ENCODE results near the gene NLRP6.

NLRP6 gene

GRCh38 chr11:291281-292210 is 13.3 kb downstream of the NLRP6 start:
- DNase-seq (ENCODE audit: insufficient read length) (no peak), FAIRE-seq (no peak)
- TF ChIP-seq POLR2AphosphoS5 (IDR thresholded peaks at IDR 0.05; ENCODE audit: low read depth, low read length): no peak
- TF ChIP-seq TAF1 (IDR thresholded peaks at IDR 0.05; ENCODE audit: borderline replicate concordance, low read depth, low read length): no peak
- no peak for TF ChIP-seq POLR2A (IDR thresholded peaks at IDR 0.05; ENCODE audit: low read depth, low read length)

GRCh38 chr11:292211-293121 is 14.3 kb downstream of the NLRP6 start:
- FAIRE-seq (no peak), DNase-seq (ENCODE audit: insufficient read length) (no peak)
- TF ChIP-seq TAF1 (IDR thresholded peaks at IDR 0.05; ENCODE audit: borderline replicate concordance, low read depth, low read length): no peak
- TF ChIP-seq POLR2AphosphoS5 (IDR thresholded peaks at IDR 0.05; ENCODE audit: low read depth, low read length): no peak
- no peak for TF ChIP-seq POLR2A (IDR thresholded peaks at IDR 0.05; ENCODE audit: low read depth, low read length)

DNA sequence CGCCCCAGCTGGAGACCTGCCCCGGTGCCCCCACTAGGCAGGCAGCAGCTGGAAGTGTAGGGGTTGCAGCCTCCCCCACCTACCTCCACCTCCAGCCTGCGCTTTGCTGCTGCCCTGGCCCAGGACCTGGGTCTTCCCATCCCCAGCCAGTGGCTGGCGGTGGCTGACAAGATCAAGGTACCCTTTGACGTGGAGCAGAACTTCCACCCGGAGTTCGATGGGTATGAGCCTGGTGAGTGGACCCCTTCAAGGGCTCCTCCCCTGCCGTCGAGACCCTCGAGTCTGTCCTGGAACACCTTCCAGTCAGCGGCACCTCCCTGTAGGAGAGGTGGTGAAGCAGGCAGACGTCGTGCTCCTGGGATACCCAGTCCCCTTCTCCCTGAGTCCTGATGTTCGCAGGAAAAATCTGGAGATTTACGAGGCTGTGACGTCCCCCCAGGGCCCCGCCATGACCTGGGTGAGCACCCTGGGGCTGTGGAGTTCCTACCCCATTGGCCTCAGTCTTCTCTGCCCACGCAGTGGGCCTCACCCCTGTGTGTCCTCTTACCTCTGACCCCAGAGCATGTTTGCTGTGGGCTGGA is 15.2 kb downstream of the NLRP6 start:
- no peak for DNase-seq (ENCODE audit: insufficient read length)
- TF ChIP-seq TAF1 (IDR thresholded peaks at IDR 0.05; ENCODE audit: borderline replicate concordance, low read depth, low read length) (no peak), POLR2A (IDR thresholded peaks at IDR 0.05; ENCODE audit: low read depth, low read length) (no peak), POLR2AphosphoS5 (IDR thresholded peaks at IDR 0.05; ENCODE audit: low read depth, low read length) (no peak)
- FAIRE-seq: no peak

DNA sequence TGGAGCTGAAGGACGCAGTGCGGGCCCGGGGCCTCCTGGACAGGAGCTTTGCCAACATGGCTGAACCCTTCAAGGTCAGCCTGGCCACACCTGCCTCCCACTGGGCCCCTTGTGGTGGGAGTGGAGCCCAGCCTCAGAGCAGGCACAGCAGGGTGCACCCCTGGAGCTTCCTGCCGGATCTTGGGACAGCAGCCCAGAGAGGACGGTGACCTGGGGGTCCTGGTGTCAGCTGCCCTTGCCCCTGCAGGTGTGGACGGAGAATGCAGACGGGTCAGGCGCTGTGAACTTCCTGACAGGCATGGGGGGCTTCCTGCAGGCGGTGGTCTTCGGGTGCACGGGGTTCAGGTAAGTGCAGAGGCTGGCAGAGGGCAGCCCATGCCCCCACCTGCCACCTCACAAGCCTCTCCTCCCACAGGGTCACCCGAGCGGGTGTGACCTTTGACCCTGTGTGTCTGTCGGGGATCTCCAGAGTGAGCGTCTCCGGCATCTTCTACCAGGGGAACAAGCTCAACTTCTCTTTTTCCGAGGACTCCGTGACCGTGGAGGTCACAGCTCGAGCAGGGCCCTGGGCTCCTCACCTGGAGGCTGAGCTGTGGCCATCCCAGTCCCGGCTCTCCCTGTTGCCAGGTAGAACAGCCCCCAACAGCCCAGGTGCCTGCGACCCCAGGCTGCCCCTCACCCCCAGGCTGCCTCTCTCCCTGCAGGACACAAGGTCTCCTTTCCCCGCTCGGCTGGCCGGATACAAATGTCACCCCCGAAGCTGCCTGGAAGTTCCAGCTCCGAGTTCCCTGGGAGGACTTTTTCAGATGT is 15.8 kb downstream of the NLRP6 start:
- no peak for DNase-seq (ENCODE audit: insufficient read length)
- no peak for TF ChIP-seq POLR2AphosphoS5 (IDR thresholded peaks at IDR 0.05; ENCODE audit: low read depth, low read length)
- no peak for TF ChIP-seq POLR2A (IDR thresholded peaks at IDR 0.05; ENCODE audit: low read depth, low read length)
- no peak for TF ChIP-seq TAF1 (IDR thresholded peaks at IDR 0.05; ENCODE audit: borderline replicate concordance, low read depth, low read length)
- FAIRE-seq: no peak

GRCh38 chr11:294780-295179 is 16.6 kb downstream of the NLRP6 start:
- TF ChIP-seq POLR2A (IDR thresholded peaks at IDR 0.05; ENCODE audit: low read depth, low read length) (no peak), POLR2AphosphoS5 (IDR thresholded peaks at IDR 0.05; ENCODE audit: low read depth, low read length) (no peak), TAF1 (IDR thresholded peaks at IDR 0.05; ENCODE audit: borderline replicate concordance, low read depth, low read length) (no peak)
- no peak for DNase-seq (ENCODE audit: insufficient read length)
- no peak for FAIRE-seq

DNA sequence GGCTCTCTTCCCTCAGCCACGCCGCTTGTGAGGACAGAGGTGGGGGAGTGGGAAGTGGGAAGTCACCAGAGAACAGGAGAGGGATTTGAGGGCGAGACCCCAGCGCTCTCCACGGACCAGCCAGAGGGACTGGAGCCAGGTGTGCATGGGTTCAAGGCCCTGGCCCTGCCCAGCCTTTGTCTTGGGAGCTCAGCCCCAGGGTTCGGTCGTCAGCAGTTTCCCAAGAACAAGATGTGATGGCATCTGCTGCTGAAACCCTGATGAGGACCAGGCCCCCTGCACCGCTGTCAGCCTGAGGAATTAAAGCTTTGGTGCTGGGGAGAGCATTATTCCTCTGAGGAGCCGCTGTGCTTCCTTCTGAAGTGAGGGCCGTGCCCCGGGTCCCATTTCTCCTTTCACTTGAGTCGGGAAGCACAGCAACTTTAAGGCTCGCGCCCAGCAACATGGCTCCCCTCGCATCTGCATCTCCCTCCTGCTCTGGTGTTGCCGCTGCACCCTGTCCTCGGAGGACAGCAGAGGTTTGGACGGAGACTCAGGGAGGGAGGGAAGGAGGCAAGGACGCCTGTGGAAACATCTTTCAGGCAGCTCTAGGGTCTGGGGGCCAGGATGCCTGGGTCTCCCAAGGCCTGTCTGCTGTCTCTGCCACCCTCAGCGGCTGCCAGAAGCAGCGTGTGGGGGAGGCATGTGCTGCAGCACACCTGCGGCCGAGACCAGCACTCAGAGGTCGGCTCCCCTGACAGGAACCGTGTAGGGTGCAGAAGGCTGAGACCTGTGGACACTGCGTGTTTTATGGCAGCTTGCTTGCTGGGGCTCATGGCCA is 17.4 kb downstream of the NLRP6 start:
- TF ChIP-seq POLR2AphosphoS5 (IDR thresholded peaks at IDR 0.05; ENCODE audit: low read depth, low read length) (no peak), TAF1 (IDR thresholded peaks at IDR 0.05; ENCODE audit: borderline replicate concordance, low read depth, low read length) (no peak), POLR2A (IDR thresholded peaks at IDR 0.05; ENCODE audit: low read depth, low read length) (no peak)
- no peak for FAIRE-seq
- DNase-seq (ENCODE audit: insufficient read length): no peak

GRCh38 chr11:296171-297050 is 18.2 kb downstream of the NLRP6 start:
- DNase-seq (ENCODE audit: insufficient read length) (no peak), FAIRE-seq (no peak)
- no peak for TF ChIP-seq POLR2A (IDR thresholded peaks at IDR 0.05; ENCODE audit: low read depth, low read length)
- no peak for TF ChIP-seq TAF1 (IDR thresholded peaks at IDR 0.05; ENCODE audit: borderline replicate concordance, low read depth, low read length)
- TF ChIP-seq POLR2AphosphoS5 (IDR thresholded peaks at IDR 0.05; ENCODE audit: low read depth, low read length): no peak

DNA sequence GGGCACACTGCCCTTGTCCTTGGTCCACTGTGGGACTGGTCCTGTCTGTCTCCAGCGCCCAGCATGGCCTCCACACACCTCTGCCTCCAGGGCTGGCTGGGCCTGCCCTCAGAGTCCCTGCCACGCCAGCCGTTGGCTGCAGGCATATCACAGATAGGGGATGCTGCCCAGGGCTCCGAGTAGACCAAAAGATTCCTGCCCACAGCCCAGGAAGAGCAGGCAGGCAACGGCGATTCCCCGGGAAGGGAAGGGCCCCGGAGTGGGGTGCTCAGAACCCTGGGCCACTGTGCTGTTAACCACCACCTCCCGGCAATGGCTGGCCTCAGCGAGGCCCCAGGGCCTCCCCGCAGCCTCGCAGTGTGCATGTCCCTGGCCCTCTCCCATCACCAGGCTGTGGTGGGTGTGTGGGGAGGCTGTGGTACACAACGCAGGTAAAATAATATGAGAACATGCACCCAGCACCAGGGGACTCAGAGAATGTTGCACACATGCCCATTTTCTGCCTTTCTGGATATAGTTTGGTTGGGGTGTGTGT is 18.9 kb downstream of the NLRP6 start:
- no peak for TF ChIP-seq POLR2AphosphoS5 (IDR thresholded peaks at IDR 0.05; ENCODE audit: low read depth, low read length)
- TF ChIP-seq POLR2A (IDR thresholded peaks at IDR 0.05; ENCODE audit: low read depth, low read length): no peak
- TF ChIP-seq TAF1 (IDR thresholded peaks at IDR 0.05; ENCODE audit: borderline replicate concordance, low read depth, low read length): no peak
- DNase-seq (ENCODE audit: insufficient read length): no peak
- FAIRE-seq: no peak

Measured in GM12892 (cell line).